ENCODE measurements around the gene MORN5. TPM values are rescaled to one million over a fixed set of nuclear protein-coding genes. Genes with fewer than 3 reads are reported as not detected.

Gene MORN5
- total and polyA plus RNA-seq, 10 of the 15 experiments (the other 5 are each of a cell fraction or from before 2014, with no cell fraction given): not detected

DNA sequence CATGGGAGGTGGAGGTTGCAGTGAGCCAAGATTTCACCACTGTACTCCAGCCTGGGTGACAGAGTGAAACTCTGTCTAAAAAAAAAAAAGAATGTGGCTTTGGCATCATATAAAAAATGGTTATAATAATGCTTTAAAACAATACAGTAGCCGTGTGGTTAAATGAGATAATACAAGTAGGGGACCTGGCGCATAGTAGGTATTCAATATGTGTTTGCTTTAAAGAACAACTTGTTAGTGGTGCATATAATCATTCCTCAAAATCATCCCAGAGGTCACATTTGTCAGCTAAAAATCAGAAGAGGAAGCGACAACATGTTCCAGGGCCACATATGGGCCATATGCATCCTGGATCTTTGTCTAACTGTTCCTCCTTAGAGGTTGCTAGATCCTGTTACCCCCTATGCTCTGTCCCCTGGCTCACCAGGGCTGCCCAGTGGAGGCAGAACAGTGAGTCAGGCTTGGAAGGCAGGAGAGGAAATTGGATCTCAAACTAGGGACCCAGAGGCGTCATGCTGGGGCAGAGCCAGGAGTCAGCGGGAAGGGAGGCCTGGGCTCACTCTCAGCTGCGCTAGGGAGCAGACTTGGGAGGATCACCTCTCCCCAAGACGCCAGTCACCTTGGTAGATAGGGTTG lies 41.4 kb downstream of the MORN5 start (continued):
- TF ChIP-seq, protein P1, sequence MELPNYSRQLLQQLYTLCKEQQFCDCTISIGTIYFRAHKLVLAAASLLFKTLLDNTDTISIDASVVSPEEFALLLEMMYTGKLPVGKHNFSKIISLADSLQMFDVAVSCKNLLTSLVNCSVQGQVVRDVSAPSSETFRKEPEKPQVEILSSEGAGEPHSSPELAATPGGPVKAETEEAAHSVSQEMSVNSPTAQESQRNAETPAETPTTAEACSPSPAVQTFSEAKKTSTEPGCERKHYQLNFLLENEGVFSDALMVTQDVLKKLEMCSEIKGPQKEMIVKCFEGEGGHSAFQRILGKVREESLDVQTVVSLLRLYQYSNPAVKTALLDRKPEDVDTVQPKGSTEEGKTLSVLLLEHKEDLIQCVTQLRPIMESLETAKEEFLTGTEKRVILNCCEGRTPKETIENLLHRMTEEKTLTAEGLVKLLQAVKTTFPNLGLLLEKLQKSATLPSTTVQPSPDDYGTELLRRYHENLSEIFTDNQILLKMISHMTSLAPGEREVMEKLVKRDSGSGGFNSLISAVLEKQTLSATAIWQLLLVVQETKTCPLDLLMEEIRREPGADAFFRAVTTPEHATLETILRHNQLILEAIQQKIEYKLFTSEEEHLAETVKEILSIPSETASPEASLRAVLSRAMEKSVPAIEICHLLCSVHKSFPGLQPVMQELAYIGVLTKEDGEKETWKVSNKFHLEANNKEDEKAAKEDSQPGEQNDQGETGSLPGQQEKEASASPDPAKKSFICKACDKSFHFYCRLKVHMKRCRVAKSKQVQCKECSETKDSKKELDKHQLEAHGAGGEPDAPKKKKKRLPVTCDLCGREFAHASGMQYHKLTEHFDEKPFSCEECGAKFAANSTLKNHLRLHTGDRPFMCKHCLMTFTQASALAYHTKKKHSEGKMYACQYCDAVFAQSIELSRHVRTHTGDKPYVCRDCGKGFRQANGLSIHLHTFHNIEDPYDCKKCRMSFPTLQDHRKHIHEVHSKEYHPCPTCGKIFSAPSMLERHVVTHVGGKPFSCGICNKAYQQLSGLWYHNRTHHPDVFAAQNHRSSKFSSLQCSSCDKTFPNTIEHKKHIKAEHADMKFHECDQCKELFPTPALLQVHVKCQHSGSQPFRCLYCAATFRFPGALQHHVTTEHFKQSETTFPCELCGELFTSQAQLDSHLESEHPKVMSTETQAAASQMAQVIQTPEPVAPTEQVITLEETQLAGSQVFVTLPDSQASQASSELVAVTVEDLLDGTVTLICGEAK (IDR thresholded peaks at IDR 0.05; ENCODE audit: borderline replicate concordance): no peak
- TF ChIP-seq ATF3 (IDR thresholded peaks at IDR 0.05; ENCODE audit: borderline replicate concordance, extremely low read depth, low read depth, low read length) (no peak), ESRRA (IDR thresholded peaks at IDR 0.05; ENCODE audit: low read length) (no peak), USF1 (IDR thresholded peaks at IDR 0.05; ENCODE audit: borderline replicate concordance, extremely low read length, insufficient read depth, low read depth, low read length) (no peak), ZNF687 (IDR thresholded peaks at IDR 0.05) (no peak), BACH1 (IDR thresholded peaks at IDR 0.05; ENCODE audit: borderline replicate concordance) (no peak)

All from GM12878 (cell line).